Stimulated activated CD4-positive, alpha-beta T cell treated with anti-CD3 and anti-CD28 coated beads, TNF-alpha, amount 100 ng/mL, for 48 hours (primary cell): ENCODE measurements around the gene SMNDC1.
"Not testable (repeated sequence)": the region's sequence is repeated elsewhere in the genome, so short reads cannot be mapped to it uniquely, and the experiment has no call there.

ENCODE experiments used
- DNase-seq, 3 donors: peaks; one replicate each; pipeline ENCODE4 v3.0.0-alpha.2; 2020; ENCODE audit warnings: low read depth in 3 of 3

SMNDC1 gene

GRCh38 chr10:110252151-110252550, 52.6 kb downstream of the SMNDC1 start:
- no peak for DNase-seq

- DNase-seq, result not testable (repeated sequence)
Measured at GRCh38 chr10:110251392-110251791, 53.3 kb downstream of the SMNDC1 start.

- not testable (repeated sequence) for DNase-seq
Measured at GRCh38 chr10:110249489-110249888, 55.2 kb downstream of the SMNDC1 start.

- not testable (repeated sequence) for DNase-seq
Measured at GRCh38 chr10:110247833-110248232, 56.9 kb downstream of the SMNDC1 start.

- DNase-seq, result no peak
Measured at GRCh38 chr10:110244550-110244949, 60.2 kb downstream of the SMNDC1 start.

- no peak for DNase-seq
Measured at GRCh38 chr10:110242511-110242910, 62.2 kb downstream of the SMNDC1 start.

- no peak for DNase-seq
Measured at GRCh38 chr10:110241841-110242240, 62.9 kb downstream of the SMNDC1 start.

GRCh38 chr10:110241407-110241806, 63.3 kb downstream of the SMNDC1 start:
- DNase-seq, result no peak
